Measurements from ENCODE around the gene ANKS1A.

DNA sequence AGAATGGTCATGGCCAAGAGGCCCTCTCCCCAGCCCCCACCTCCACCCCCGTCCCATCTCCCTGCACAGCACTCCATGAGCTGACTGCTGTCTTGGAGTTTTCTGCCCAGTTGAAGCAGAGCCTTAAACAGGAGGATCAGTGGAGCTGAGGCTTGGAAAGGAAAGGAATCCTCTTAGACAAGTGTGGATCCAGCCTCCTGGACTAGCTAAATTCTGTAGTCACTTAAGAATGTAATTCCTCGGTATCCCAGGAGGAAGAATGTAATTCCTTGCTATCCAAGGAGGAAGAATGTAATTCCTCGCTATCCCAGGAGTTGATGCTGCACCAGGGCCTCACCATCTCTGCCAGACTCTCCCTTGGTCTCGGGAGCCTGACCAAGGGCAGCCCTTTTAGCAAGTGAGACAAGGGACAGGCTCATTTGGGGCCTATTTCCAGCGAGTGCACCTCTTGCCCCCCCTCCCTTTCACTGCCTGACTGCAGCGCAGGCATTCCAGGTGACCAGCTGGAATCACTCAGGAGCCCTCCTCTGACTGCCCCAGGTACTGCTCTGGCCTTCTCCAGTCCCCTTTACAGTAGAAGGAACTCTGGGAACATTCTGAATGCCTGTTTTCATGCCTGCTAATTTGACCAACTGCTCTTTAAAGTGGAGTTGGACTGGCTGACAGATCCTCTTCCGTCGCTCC lies 175.8 kb downstream of the ANKS1A start:
- TF ChIP-seq, protein P1, sequence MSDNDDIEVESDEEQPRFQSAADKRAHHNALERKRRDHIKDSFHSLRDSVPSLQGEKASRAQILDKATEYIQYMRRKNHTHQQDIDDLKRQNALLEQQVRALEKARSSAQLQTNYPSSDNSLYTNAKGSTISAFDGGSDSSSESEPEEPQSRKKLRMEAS (IDR thresholded peaks at IDR 0.05): no peak
- TF ChIP-seq CEBPB (IDR thresholded peaks at IDR 0.05) (no peak), TCF12 (IDR thresholded peaks at IDR 0.05; ENCODE audit: low read depth) (no peak), TAF1 (IDR thresholded peaks at IDR 0.05; ENCODE audit: low read depth) (no peak)
- TF ChIP-seq, protein P2, sequence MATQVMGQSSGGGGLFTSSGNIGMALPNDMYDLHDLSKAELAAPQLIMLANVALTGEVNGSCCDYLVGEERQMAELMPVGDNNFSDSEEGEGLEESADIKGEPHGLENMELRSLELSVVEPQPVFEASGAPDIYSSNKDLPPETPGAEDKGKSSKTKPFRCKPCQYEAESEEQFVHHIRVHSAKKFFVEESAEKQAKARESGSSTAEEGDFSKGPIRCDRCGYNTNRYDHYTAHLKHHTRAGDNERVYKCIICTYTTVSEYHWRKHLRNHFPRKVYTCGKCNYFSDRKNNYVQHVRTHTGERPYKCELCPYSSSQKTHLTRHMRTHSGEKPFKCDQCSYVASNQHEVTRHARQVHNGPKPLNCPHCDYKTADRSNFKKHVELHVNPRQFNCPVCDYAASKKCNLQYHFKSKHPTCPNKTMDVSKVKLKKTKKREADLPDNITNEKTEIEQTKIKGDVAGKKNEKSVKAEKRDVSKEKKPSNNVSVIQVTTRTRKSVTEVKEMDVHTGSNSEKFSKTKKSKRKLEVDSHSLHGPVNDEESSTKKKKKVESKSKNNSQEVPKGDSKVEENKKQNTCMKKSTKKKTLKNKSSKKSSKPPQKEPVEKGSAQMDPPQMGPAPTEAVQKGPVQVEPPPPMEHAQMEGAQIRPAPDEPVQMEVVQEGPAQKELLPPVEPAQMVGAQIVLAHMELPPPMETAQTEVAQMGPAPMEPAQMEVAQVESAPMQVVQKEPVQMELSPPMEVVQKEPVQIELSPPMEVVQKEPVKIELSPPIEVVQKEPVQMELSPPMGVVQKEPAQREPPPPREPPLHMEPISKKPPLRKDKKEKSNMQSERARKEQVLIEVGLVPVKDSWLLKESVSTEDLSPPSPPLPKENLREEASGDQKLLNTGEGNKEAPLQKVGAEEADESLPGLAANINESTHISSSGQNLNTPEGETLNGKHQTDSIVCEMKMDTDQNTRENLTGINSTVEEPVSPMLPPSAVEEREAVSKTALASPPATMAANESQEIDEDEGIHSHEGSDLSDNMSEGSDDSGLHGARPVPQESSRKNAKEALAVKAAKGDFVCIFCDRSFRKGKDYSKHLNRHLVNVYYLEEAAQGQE (IDR thresholded peaks at IDR 0.05; ENCODE audit: low read depth): no peak
